CD8-positive, alpha-beta memory T cell (primary cell): ENCODE results near the gene REG1A. TPM values are rescaled to one million over a fixed set of nuclear protein-coding genes. Genes with fewer than 3 reads are reported as not detected.

Experiments
- CTCF ChIA-PET: fragments of 350-600 bp; sonication (Branson Sonifier 250); formaldehyde crosslinking; loops from one replicate; lab custom pipeline; 2021; ENCODE audit warnings: antibody characterized with exemption; lab: Charles Lee
- POLR2A ChIA-PET: fragments of 350-600 bp; sonication (Branson Sonifier 250); formaldehyde crosslinking; loops from one replicate; lab custom pipeline; 2021; ENCODE audit warnings: antibody characterized with exemption; lab: Charles Lee
- DNase-seq, 5 donors: peaks; one replicate each; pipeline versions ENCODE4 v3.0.0 to v3.0.0-alpha.2; 2020 to 2022; ENCODE audit warnings: mixed read lengths in 1 of 5
- H3K27ac ChIP-seq: one replicate; pipeline ENCODE4 v1.7.0; 2013; ENCODE audit warnings: low read depth, mild to moderate bottlenecking, low read length, moderate library complexity
- H3K27me3 ChIP-seq: 2 replicates; pipeline ENCODE4 v1.7.0; 2013; ENCODE audit warnings: low read length, mild to moderate bottlenecking; ENCODE audit not compliant: insufficient read depth, poor library complexity, severe bottlenecking
- H3K36me3 ChIP-seq: 2 replicates; pipeline ENCODE4 v1.7.0; 2013; ENCODE audit warnings: mild to moderate bottlenecking, low read length, moderate library complexity; ENCODE audit not compliant: insufficient read depth
- H3K4me1 ChIP-seq: 2 replicates; pipeline ENCODE4 v1.7.0; 2013; ENCODE audit warnings: mild to moderate bottlenecking, low read length, moderate library complexity; ENCODE audit not compliant: insufficient read depth
- H3K4me3 ChIP-seq: 2 replicates; pipeline ENCODE4 v1.7.0; 2013; ENCODE audit warnings: mild to moderate bottlenecking, low read length
- H3K9me3 ChIP-seq: 2 replicates; pipeline ENCODE4 v1.7.0; 2013; ENCODE audit warnings: mild to moderate bottlenecking, low read length
- H3K27ac Mint-ChIP-seq, 8 donors: one replicate each; pipeline ENCODE4 v1.8.0; 2020 to 2021; ENCODE audit warnings: mixed read lengths in 8 of 8, mild to moderate bottlenecking in 6 of 8, inconsistent platforms in 3 of 8, moderate library complexity in 3 of 8
- H3K27me3 Mint-ChIP-seq, 2 donors: one replicate each; pipeline ENCODE4 v1.8.0; 2020 to 2021; ENCODE audit warnings: mixed read lengths in 2 of 2, mild to moderate bottlenecking in 1 of 2, moderate library complexity in 1 of 2
- H3K36me3 Mint-ChIP-seq, 3 donors: one replicate each; pipeline ENCODE4 v1.8.0; 2020 to 2021; ENCODE audit warnings: mixed read lengths in 3 of 3, inconsistent platforms in 1 of 3, mild to moderate bottlenecking in 1 of 3
- H3K4me1 Mint-ChIP-seq, 3 donors: one replicate each; pipeline ENCODE4 v1.8.0; 2020 to 2021; ENCODE audit warnings: mixed read lengths in 3 of 3, inconsistent platforms in 1 of 3, mild to moderate bottlenecking in 1 of 3
- H3K4me3 Mint-ChIP-seq, 7 donors: one replicate each; pipeline ENCODE4 v1.8.0; 2020 to 2021; ENCODE audit warnings: mixed read lengths in 7 of 7, mild to moderate bottlenecking in 6 of 7, moderate library complexity in 4 of 7, inconsistent platforms in 2 of 7
- H3K9me3 Mint-ChIP-seq, 5 donors: one replicate each; pipeline ENCODE4 v1.8.0; 2020 to 2022; ENCODE audit warnings: mixed read lengths in 5 of 5, mild to moderate bottlenecking in 3 of 5, moderate library complexity in 2 of 5, inconsistent platforms in 1 of 5
- polyA plus RNA-seq: library from polyadenylated mRNA; unstranded; fragments of 300-500 nt; fragmentation: Illumina TruSeq; gene quantifications from one replicate; pipeline ENCODE4 v1.2.3, GENCODE V29; 2021
- total RNA-seq, 2 experiments: library from RNA; stranded (reverse); gene quantifications; one replicate each; pipeline ENCODE4 v1.2.3, GENCODE V29; 2021

Gene REG1A
- total and polyA plus RNA-seq, 3 experiments from 2014 or later, result not detected

- ChIA-PET POLR2A (no interaction called here), CTCF (no interaction called here)
- peaks cover 0 to 18% (median 15%) of the 10 kb centered on the region in 5 donors for H3K9me3 Mint-ChIP-seq
- no peak overlapping the region for H3K4me3 Mint-ChIP-seq
- H3K4me1 ChIP-seq, result no peaks in the 10 kb centered on the region
- no peaks in the 10 kb centered on the region for H3K27me3 ChIP-seq
- H3K27ac Mint-ChIP-seq, result no peak overlapping the region
- H3K4me1 Mint-ChIP-seq, result no peaks in the 10 kb centered on the region
- H3K27me3 Mint-ChIP-seq, result peaks cover 0 to 2% of the 10 kb centered on the region in 2 donors
- no peak for DNase-seq
- no peaks in the 10 kb centered on the region for H3K36me3 ChIP-seq
- H3K36me3 Mint-ChIP-seq, result no peaks in the 10 kb centered on the region
- no peaks in the 10 kb centered on the region for H3K9me3 ChIP-seq
- H3K4me3 ChIP-seq, result no peak overlapping the region
- no peak overlapping the region for H3K27ac ChIP-seq
Measured at GRCh38 chr2:79171348-79171958, 51.2 kb downstream of the REG1A start.

Other genes starting within 250 kb of the REG1A start
- not detected for gene REG3G, start 94.8 kb upstream of the REG1A start, total RNA-seq
- gene REG3G, start 94.8 kb upstream of the REG1A start, polyA plus RNA-seq, result not detected
- gene REG1B, start 32.5 kb upstream of the REG1A start, total RNA-seq, result not detected
- not detected for gene REG1B, start 32.5 kb upstream of the REG1A start, polyA plus RNA-seq
- not detected for gene REG3A, start 39.3 kb downstream of the REG1A start, total RNA-seq
- gene REG3A, start 39.3 kb downstream of the REG1A start, polyA plus RNA-seq, result not detected